Measurements from ENCODE around the gene DENND1B.

DNA sequence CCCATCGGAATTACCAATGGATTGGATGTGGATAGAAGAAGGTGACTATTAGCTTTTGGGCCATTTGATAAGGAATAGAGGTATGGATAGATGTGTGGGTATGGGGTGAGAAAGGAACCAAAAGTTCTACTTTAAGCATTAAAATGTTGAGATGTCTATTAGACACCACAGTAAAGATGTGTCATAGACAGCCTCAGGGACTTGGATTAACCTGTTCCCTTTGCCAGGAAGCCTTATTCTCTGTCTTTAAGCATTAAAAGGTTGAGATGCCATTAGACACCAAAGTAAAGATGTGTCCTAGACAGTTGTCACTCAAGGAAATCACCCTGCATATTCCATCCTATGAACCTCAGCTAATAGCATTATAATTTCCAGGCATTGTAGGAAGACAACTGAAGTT, 11.0 kb upstream of the DENND1B start:
- TF ChIP-seq MAFK (IDR thresholded peaks at IDR 0.05; ENCODE audit: low read depth, low read length) (no peak), TAF1 (IDR thresholded peaks at IDR 0.05; ENCODE audit: low read depth, low read length) (no peak), POLR2AphosphoS5 (IDR thresholded peaks at IDR 0.05; ENCODE audit: low read depth, low read length) (no peak), RAD21 (IDR thresholded peaks at IDR 0.05 in 1 of 2, conservative IDR thresholded peaks at IDR 0.05 in 1 of 2; ENCODE audit: low read depth in 2 of 2, low read length in 2 of 2) (no peak), GABPA (IDR thresholded peaks at IDR 0.05; ENCODE audit: borderline replicate concordance, insufficient read depth, low read length) (no peak), CBX8 (IDR thresholded peaks at IDR 0.05; ENCODE audit: borderline replicate concordance, low read depth, low read length) (no peak), EP300 (IDR thresholded peaks at IDR 0.05; ENCODE audit: borderline replicate concordance in 1 of 2, low read depth in 2 of 2, low read length in 2 of 2) (no peak), SP1 (IDR thresholded peaks at IDR 0.05; ENCODE audit: low read depth, low read length) (no peak), NRF1 (IDR thresholded peaks at IDR 0.05; ENCODE audit: low read depth, low read length) (no peak)

Measured in H1 (cell line).